Iris pigment epithelial cell (primary cell): ENCODE data around the gene CHST12.
A peak's percentile ranks its signal among the peaks of the same experiment; 100 is the strongest.
"Not testable (repeated sequence)": the region's sequence is repeated elsewhere in the genome, so short reads cannot be mapped to it uniquely, and the experiment has no call there.

ENCODE experiments used
- DNase-seq: peaks from one replicate; pipeline ENCODE4 v3.0.0-alpha.2; 2011; ENCODE audit warnings: low read depth

Gene CHST12

DNA sequence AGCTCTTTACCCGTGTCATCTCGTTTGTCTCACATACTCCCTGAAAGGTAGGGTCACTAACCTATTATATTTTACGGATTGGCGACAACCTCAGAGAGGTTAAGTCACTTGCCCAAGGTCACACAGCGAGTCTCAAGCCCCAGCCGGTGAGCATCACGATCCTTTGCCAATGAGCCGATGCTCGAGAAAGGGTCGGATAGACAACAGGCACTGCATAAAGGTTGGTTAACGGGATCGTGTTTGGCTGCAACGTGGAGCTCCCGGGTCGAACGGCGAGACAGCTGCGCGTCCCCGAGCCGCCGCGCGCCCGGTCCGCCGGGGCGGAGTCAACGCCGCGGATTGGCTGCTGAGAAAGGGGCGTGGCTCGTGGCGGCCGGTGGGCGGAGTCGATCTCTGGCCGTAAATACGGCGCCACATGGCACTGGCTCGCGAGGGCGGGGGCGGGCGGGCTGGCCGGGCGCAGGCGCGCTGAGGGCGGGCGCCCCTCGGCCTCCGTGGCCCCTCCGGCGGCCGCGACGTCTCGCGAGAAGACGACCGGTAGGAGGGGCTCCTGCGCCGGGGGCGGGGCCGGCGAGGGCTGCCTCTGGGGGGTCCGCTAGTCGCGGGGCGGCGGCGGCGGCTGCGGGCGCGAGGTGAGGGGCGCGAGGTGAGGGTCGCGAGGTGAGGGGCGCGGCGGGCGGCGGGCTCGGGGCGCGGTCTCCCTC, at the start of gene CHST12:
Gene CHST12, plus strand, starts transcription at position 598 of the 704 bp plus-strand sequence. CDS start 29,029 bp downstream, outside the sequence.
- peak; percentile 91 for DNase-seq

- peak; percentile 88 for DNase-seq
These were observed 49.5 kb upstream of the CHST12 start for GRCh38 chr7:2353936-2354185.

DNA sequence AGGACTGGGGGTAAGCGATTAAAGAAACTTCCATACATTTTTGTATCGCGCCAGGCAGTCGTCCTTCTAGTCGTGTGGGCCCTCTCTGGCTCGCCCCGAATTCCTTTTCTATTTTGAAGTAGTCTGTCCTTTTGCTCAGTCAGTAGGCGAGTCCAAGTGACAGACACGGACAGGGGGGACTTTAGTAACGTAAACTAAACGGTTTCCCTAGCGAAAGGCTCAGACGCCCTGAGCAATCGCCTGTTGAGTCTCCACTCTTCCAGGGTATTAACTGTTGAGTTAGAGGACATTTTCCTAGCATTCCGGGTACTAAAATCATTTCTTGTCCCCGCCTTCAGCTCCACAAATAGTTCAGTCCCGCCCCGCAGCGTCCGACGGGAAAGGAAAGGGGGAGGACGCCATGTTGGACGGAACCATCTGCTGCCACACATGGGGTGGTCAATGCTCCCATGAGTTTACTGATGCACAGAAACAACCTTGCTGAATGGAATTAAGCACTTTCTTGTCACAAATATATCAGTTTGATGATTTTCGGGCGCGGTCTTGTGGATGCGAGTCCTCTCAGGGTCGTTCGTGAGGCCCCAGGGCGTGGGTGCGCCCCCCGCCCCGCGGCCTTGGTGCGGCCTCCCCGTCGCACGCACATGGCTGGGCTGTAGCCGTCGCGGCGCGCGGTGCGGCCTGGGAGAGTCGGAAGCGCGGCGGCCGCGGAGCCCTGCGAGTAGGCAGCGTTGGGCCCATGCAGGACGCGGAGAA, 49.0 kb upstream of the CHST12 start, which contains the start of gene EIF3B:
Gene EIF3B, plus strand, starts transcription at position 642 of the 753 bp plus-strand sequence. Its CDS starts 95 bp downstream, at position 737.
- peak; percentile 92 for DNase-seq

DNA sequence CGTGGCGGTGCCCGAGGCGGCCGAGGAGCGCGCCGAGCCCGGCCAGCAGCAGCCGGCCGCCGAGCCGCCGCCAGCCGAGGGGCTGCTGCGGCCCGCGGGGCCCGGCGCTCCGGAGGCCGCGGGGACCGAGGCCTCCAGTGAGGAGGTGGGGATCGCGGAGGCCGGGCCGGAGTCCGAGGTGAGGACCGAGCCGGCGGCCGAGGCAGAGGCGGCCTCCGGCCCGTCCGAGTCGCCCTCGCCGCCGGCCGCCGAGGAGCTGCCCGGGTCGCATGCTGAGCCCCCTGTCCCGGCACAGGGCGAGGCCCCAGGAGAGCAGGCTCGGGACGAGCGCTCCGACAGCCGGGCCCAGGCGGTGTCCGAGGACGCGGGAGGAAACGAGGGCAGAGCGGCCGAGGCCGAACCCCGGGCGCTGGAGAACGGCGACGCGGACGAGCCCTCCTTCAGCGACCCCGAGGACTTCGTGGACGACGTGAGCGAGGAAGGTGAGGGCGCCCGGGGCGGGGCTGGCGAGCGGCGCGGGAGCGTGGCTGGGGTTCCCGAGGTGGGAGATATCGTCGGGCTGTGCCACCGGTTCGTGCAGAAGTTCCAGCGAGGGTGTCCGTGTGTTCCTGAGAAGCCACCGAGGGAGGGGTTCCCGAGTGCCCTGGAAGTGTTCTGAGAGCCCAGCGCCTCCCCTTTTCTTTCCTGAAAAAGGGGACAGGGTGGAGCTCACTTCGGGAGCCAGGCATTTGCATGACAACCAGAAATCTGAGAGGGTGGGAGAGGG, 48.3 kb upstream of the CHST12 start:
- no peak for DNase-seq

GRCh38 chr7:2355705-2356008, 47.8 kb upstream of the CHST12 start:
- no peak for DNase-seq

- no peak for DNase-seq
These were observed 46.2 kb upstream of the CHST12 start for GRCh38 chr7:2357165-2357564.

DNA sequence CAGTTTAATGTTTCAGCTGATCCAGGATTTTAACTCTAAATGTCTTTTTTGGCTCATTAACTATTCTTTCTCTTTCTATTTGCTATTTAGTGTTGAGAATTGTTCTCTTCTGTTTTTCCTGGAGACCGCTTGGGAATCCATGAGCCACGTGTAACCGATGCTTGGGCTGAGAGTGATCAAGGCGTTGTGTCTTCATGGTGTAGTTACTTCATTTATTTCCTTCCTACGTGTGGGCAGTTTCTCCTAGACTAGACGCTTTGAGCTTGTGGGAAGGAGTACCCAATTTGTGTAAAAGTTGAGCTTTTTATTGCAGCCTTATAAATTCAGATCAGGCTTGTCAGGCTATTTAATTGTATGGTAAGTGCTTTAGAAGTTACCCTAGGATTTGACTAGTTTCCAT, 45.8 kb upstream of the CHST12 start:
- no peak for DNase-seq

DNA sequence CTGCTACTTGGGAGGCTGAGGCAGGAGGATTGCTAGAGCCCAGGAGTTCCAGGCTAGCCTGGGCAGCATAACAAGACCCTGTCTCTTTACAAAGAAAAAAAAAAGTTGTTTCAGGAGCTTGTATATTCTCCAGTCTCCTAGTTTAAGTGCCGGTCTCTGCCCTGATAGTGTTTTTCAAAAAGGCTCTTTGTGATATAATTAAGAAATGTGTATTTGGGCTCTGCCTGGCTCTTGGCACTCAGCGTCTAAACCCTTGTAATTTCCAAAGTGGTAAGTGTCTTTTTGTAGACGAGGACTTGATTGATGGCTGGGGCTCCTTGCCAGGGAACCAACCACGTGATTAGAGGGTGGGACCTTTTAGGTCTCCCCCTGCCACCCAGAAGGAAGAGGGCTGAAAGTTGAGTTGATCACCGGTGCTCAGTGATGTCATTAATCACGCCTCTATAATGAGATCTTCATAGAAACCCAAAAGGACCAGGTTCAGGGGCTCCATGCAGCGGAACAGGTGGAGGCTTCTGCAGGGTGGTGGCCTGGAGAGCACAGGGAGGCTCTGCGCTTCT, 44.4 kb upstream of the CHST12 start:
- no peak for DNase-seq

- no peak for DNase-seq
These were observed 43.8 kb upstream of the CHST12 start for GRCh38 chr7:2359610-2360009.

DNA sequence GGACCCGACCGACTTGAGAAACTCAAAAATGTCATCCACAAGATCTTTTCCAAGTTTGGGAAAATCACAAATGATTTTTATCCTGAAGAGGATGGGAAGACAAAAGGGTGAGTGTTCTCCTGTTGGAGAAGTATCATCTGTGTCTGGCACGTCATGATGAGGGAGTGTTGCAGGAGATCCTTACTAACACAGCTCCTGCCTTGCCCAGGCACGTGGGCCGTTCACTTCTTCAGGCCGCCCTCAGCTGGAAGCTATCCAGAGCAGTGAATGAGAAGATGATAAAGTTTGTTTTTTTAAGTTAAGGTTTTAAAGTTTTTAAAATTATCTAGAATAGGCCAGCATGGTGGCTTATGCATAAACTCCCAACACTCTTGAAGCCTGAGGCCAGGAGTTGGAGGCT, 42.6 kb upstream of the CHST12 start:
- peak; percentile 37 for DNase-seq

DNA sequence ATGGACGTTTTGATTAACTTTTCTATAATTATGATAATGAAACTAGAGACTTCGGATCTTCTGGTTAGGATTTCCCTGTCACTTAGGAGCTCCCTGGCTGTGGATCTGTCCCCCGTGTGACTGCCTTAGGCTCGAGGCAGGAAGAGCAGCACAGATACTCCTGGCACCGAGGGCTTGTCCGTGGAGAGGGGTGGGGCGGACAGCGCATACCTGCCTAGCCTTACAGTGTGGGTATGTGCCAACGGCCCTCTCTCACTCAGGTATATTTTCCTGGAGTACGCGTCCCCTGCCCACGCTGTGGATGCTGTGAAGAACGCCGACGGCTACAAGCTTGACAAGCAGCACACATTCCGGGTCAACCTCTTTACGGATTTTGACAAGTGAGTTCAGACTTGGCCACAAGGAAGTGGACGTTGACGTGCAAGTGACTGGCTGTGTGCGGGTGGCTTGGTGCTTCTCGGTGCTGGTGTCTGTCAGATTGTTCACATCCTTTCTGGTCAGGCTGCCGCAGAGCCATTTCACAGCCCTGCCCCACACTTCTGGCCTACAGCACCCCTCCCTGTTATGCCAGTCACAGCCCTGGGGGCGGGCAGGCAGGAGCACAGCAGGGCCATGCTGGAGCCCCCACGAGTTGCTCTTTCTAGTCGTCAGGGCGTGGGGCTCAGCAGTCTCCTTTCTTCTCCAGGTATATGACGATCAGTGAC, 40.9 kb upstream of the CHST12 start:
- no peak for DNase-seq

DNA sequence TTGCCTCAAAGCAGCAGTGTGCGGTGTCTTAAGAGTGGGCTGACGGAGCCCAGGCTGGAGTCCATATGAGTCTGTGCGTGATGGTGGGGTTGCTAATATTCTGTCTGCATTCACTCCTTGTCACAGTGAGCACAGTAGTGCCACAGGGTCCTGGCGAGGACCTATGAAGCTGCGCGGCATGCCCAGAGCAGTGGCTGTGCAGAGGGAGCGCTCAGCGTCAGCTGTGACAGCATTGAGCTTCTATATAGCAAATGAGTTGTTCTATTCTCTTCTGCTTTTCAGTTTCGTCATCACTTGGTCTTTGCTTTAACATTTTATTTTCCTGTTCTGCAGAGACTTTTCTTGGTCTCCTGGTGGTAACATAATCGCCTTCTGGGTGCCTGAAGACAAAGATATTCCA, 34.3 kb upstream of the CHST12 start:
- no peak for DNase-seq

GRCh38 chr7:2371329-2371728, 32.1 kb upstream of the CHST12 start:
- DNase-seq, result no peak

- no peak for DNase-seq
These were observed 30.7 kb upstream of the CHST12 start for GRCh38 chr7:2372724-2373123.

GRCh38 chr7:2373124-2373556, 30.3 kb upstream of the CHST12 start:
- DNase-seq, result peak; percentile 21

- no peak for DNase-seq
These were observed 29.8 kb upstream of the CHST12 start for GRCh38 chr7:2373646-2374045.

- no peak for DNase-seq
These were observed 29.0 kb upstream of the CHST12 start for GRCh38 chr7:2374401-2374800.

DNA sequence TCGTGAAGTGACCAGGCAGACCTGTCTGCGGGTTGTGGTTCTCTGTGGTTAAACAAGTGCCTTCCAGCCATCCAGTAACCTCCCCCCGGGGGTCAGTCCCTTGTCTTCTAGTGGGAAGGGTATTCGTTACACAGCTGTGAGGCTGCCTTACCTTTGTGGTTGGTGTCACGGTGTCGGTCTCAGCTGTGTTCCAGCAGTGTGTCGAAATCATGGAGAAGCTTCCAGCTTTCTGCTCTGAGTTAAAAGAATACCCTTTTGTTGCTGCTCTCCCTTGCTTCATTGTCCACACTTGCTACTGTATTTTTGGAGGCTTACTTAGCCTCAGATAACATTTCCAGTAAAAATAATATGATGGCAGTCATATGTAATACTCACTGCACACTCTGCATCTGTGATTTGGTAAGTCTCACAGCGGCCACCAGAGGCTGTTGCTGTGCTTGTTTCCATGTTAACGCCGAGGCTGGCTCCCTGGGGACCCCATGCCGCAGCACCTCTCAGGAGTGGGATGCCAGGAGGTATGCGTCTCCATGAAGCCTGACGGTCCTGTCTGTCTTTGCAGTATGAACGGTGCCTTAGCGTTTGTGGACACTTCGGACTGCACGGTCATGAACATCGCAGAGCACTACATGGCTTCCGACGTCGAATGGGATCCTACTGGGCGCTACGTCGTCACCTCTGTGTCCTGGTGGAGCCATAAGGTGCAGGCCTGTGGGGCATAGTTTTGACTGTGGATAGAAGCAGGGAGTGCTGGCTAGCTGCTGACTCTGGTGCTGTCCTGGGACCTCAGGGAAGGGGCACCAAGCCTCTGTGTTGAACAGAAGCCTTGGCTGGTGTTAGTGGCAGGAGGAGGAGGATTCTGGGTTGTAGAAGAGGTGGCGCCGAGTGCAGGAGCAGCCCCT, 28.3 kb upstream of the CHST12 start:
- no peak for DNase-seq

GRCh38 chr7:2376351-2377154, 26.9 kb upstream of the CHST12 start:
- no peak for DNase-seq

GRCh38 chr7:2377492-2377891, 25.9 kb upstream of the CHST12 start:
- DNase-seq, result not testable (repeated sequence)
